A549 treated with CORT108297 at 1 μM for 4 hours (cell line): ENCODE measurements around the gene NBAS. TPM values are rescaled to one million over a fixed set of nuclear protein-coding genes. Genes with fewer than 3 reads are reported as not detected.

Experiments
- total RNA-seq: library from RNA; stranded (reverse); fragments of 200-300 nt; extraction: Qiagen RNA extraction; gene quantifications from 5 replicates; pipeline ENCODE4 v1.2.3, GENCODE V29; 2022

Gene NBAS
- total RNA-seq, result 15.0 to 17.2 TPM (median 15.6 TPM) in 5 replicates

GRCh38 chr2:15560988-15561573 is at the start of gene NBAS:
Gene NBAS, minus strand, starts transcription at chr2:15561334. Its CDS starts 30 bp downstream, at chr2:15561304.

DNA sequence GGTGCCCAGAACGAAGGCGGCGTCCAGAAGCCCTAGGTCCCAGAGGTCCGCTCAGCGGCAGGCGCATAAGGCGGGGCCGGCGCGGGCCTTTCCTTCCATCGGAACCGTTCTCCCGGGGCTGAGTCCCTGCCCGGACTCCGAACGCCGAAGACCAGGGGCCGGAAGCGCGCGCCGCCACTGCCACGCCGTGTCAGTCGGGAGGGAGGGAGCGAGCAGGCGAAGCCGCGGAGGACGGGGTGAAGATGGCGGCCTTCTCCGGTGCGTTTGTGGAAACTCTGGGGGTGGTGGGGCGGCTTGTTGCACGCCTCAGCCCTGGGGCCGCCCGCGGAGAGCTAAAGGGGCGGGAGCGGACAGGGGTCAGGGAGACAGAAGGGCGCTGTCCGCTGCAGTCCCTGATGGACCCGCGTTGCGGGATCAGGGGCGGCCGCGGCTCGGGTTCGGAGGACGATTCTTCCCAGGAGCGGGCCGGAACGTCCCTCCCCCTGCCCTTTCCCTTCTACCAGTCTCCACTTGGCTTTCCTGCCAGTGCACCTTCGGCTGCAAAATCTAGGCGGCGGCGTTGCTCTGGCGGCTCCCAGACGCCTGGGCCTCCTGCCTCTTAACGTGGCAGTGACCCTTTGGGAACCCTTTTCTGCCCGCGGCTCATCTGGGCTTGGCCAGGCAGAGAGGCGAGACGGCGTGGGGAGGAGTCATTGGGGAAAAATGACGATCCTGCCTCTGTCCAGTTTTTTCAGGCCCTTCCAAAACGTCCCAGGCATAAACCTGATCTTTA is 30.7 kb upstream of the NBAS start, which contains the start of gene DDX1:
TSS of gene DDX1 (plus strand) at position 177 of the 772 bp plus-strand sequence. CDS start at position 243, 66 bp downstream.

Other genes starting within 250 kb of the NBAS start
- gene DDX1, start 30.5 kb upstream of the NBAS start, total RNA-seq, result 121 to 167 TPM (median 123 TPM) in 5 replicates